ENCODE data around the gene PIGH.

- TF ChIP-seq OSR1 (CRISPR knock-in tag; IDR thresholded peaks at IDR 0.05) = no peak
- TF ChIP-seq CSDC2 (CRISPR knock-in tag; IDR thresholded peaks at IDR 0.05) = no peak
- no peak for TF ChIP-seq PATZ1 (CRISPR knock-in tag; IDR thresholded peaks at IDR 0.05; ENCODE audit: borderline replicate concordance)
- TF ChIP-seq TOX (CRISPR knock-in tag; IDR thresholded peaks at IDR 0.05; ENCODE audit: borderline replicate concordance) = no peak
- TF ChIP-seq SNAI2 (CRISPR knock-in tag; IDR thresholded peaks at IDR 0.05) = no peak
- no peak for TF ChIP-seq ZNF565 (CRISPR knock-in tag; conservative IDR thresholded peaks at IDR 0.05; ENCODE audit: low read depth)
- no peak for TF ChIP-seq RARB (CRISPR knock-in tag; IDR thresholded peaks at IDR 0.05)
- TF ChIP-seq ZNF70 (CRISPR knock-in tag; IDR thresholded peaks at IDR 0.05) = no peak
- no peak for TF ChIP-seq ZFP30 (CRISPR knock-in tag; IDR thresholded peaks at IDR 0.05)
- no peak for TF ChIP-seq ZFP3 (CRISPR knock-in tag; IDR thresholded peaks at IDR 0.05)
- TF ChIP-seq BACH2 (CRISPR knock-in tag; IDR thresholded peaks at IDR 0.05; ENCODE audit: borderline replicate concordance) = no peak
- TF ChIP-seq GLIS3 (CRISPR knock-in tag; IDR thresholded peaks at IDR 0.05) = no peak
Measured at GRCh38 chr14:67574806-67575205, 25.3 kb downstream of the PIGH start.

All from SK-N-SH treated with all-trans-retinoic acid at 6 μM for 48 hours (cell line).